Liver (tissue), 9 donors: ENCODE measurements around the gene NISCH. TPM values are rescaled to one million over a fixed set of nuclear protein-coding genes. Genes with fewer than 3 reads are reported as not detected.

Source experiments
- DNase-seq: peaks from one replicate; pipeline ENCODE4 v3.0.0-alpha.2; 2017; ENCODE audit warnings: low spot score
- H3K27ac ChIP-seq, 2 donors: one replicate each; pipeline ENCODE4 v1.7.0; 2013; ENCODE audit warnings: inconsistent platforms in 2 of 2, low read length in 2 of 2, control low read depth in 1 of 2, low read depth in 1 of 2, mild to moderate bottlenecking in 1 of 2
- H3K27me3 ChIP-seq, 4 donors: one replicate each; pipeline versions ENCODE4 v1.6.1 to v1.7.0; 2013; ENCODE audit warnings: low read length in 3 of 4, inconsistent platforms in 1 of 4, mild to moderate bottlenecking in 1 of 4, moderate library complexity in 1 of 4; ENCODE audit not compliant: control insufficient read depth in 4 of 4, insufficient read depth in 4 of 4
- H3K36me3 ChIP-seq, 4 donors: one replicate each; pipeline versions ENCODE4 v1.6.1 to v1.7.0; 2013; ENCODE audit warnings: low read length in 3 of 4, mild to moderate bottlenecking in 3 of 4, low read depth in 1 of 4, moderate library complexity in 1 of 4; ENCODE audit not compliant: control insufficient read depth in 4 of 4, insufficient read depth in 3 of 4
- H3K4me1 ChIP-seq, 4 donors: one replicate each; pipeline versions ENCODE4 v1.6.1 to v1.7.0; 2013; ENCODE audit warnings: low read length in 3 of 4, mild to moderate bottlenecking in 3 of 4, moderate library complexity in 1 of 4; ENCODE audit not compliant: control insufficient read depth in 4 of 4, insufficient read depth in 4 of 4
- H3K4me3 ChIP-seq, 3 donors: one replicate each; pipeline versions ENCODE4 v1.6.1 to v1.7.0; 2013; ENCODE audit warnings: low read length in 3 of 3, control low read depth in 1 of 3, low read depth in 1 of 3, mild to moderate bottlenecking in 1 of 3
- H3K9ac ChIP-seq, 2 donors: one replicate each; pipeline ENCODE4 v1.7.0; 2013; ENCODE audit warnings: low read length in 2 of 2, mild to moderate bottlenecking in 2 of 2, moderate library complexity in 2 of 2, control low read depth in 1 of 2, low read depth in 1 of 2
- H3K9me3 ChIP-seq, 4 donors: one replicate each; pipeline versions ENCODE4 v1.6.1 to v1.7.0; 2013; ENCODE audit warnings: low read length in 3 of 4; ENCODE audit not compliant: control insufficient read depth in 4 of 4
- EGR1 ChIP-seq, 2 donors: IDR thresholded peaks; 2 replicates each; pipeline ENCODE4 v1.6.1; 2016 to 2018; ENCODE audit warnings: antibody characterized with exemption in 2 of 2, low read depth in 2 of 2
- FOXA1 ChIP-seq: IDR thresholded peaks from 2 replicates; pipeline ENCODE4 v1.6.1; 2016; ENCODE audit warnings: antibody characterized with exemption
- FOXA2 ChIP-seq: IDR thresholded peaks from 2 replicates; pipeline ENCODE4 v1.6.1; 2016; ENCODE audit warnings: antibody characterized with exemption
- GABPA ChIP-seq, 2 donors: IDR thresholded peaks in 1 of 2; conservative IDR thresholded peaks in 1 of 2; 2 replicates each; pipeline ENCODE4 v1.6.1; 2016; ENCODE audit warnings: antibody characterized with exemption in 2 of 2, mild to moderate bottlenecking in 1 of 2, moderate library complexity in 1 of 2
- HNF4A ChIP-seq, 2 donors: conservative IDR thresholded peaks; 2 replicates each; pipeline ENCODE4 v1.6.1; 2016; ENCODE audit warnings: antibody characterized with exemption in 2 of 2, mild to moderate bottlenecking in 2 of 2
- HNF4G ChIP-seq: IDR thresholded peaks from 2 replicates; pipeline ENCODE4 v1.6.1; 2016; ENCODE audit warnings: antibody characterized with exemption
- JUND ChIP-seq, 2 donors: IDR thresholded peaks; 2 replicates each; pipeline ENCODE4 v1.6.1; 2016; ENCODE audit warnings: antibody characterized with exemption in 2 of 2
- NR2F2 ChIP-seq: IDR thresholded peaks from 2 replicates; pipeline ENCODE4 v1.6.1; 2016; ENCODE audit warnings: antibody characterized with exemption
- RAD21 ChIP-seq, 2 donors: IDR thresholded peaks; 2 replicates each; pipeline ENCODE4 v1.6.1; 2016; ENCODE audit warnings: antibody characterized with exemption in 2 of 2, mild to moderate bottlenecking in 2 of 2
- RXRA ChIP-seq, 2 donors: IDR thresholded peaks; 2 replicates each; pipeline ENCODE4 v1.6.1; 2017 to 2018; ENCODE audit warnings: antibody characterized with exemption in 2 of 2, mild to moderate bottlenecking in 1 of 2
- SP1 ChIP-seq: IDR thresholded peaks from 2 replicates; pipeline ENCODE4 v1.6.1; 2018; ENCODE audit warnings: antibody characterized with exemption, mild to moderate bottlenecking
- TAF1 ChIP-seq: conservative IDR thresholded peaks from 2 replicates; pipeline ENCODE4 v1.6.1; 2016; ENCODE audit warnings: antibody characterized with exemption, mild to moderate bottlenecking
- YY1 ChIP-seq: IDR thresholded peaks from 2 replicates; pipeline ENCODE4 v1.6.1; 2016; ENCODE audit warnings: antibody characterized with exemption, mild to moderate bottlenecking
- WGBS: extraction: QIAGEN DNeasy Blood & Tissue Kit; methylation state at CpG from one replicate; pipeline ENCODE4 v1.1.7; 2013; 5-methylcytosine and 5-hydroxymethylcytosine counted together
- polyA plus RNA-seq, 2 donors: library from polyadenylated mRNA; stranded (reverse) in 1 of 2; unstranded in 1 of 2; fragments of 200-250 nt in 1 of 2; fragments of >200 nt in 1 of 2; fragmentation: Nextera tagmentation in 1 of 2; extraction: Ambion mirVana in 1 of 2; gene quantifications; one replicate each; pipeline versions ENCODE4 v1.2.1 to v1.2.3, GENCODE V29; 2013 to 2015
- total RNA-seq, 2 donors: library from RNA; depleted of rRNA; stranded (reverse); fragments of >200 nt; gene quantifications; one replicate each; pipeline ENCODE4 v1.2.3, GENCODE V29; 2014
- TF ChIP-seq, protein P1 (sequence below): fragments of 150-350 bp; IDR thresholded peaks from 2 replicates; pipeline ENCODE4 v1.5.1; 2017; ENCODE audit warnings: improper control_type of control experiment, low read depth, low read length; ENCODE audit not compliant: missing input control
- TF ChIP-seq, protein P2 (sequence below): IDR thresholded peaks from 2 replicates; pipeline ENCODE4 v1.6.1; 2016; ENCODE audit warnings: antibody characterized with exemption
- TF ChIP-seq, protein P3 (sequence below): IDR thresholded peaks from 2 replicates; pipeline ENCODE4 v1.6.1; 2016; ENCODE audit warnings: antibody characterized with exemption
- TF ChIP-seq, protein P4 (sequence below): IDR thresholded peaks from 2 replicates; pipeline ENCODE4 v1.6.1; 2016; ENCODE audit warnings: antibody characterized with exemption, mild to moderate bottlenecking
- TF ChIP-seq, protein P5 (sequence below): IDR thresholded peaks from 2 replicates; pipeline ENCODE4 v1.6.1; 2016; ENCODE audit warnings: antibody characterized with exemption
- donor health status: healthy.
- donor health status: healthy.
- donor health status: healthy.
- donor health status: healthy.
- donor health status: healthy.

Gene NISCH
- total and polyA plus RNA-seq, 4 donors: 10.8 to 39.8 (median 17.6) TPM

DNA sequence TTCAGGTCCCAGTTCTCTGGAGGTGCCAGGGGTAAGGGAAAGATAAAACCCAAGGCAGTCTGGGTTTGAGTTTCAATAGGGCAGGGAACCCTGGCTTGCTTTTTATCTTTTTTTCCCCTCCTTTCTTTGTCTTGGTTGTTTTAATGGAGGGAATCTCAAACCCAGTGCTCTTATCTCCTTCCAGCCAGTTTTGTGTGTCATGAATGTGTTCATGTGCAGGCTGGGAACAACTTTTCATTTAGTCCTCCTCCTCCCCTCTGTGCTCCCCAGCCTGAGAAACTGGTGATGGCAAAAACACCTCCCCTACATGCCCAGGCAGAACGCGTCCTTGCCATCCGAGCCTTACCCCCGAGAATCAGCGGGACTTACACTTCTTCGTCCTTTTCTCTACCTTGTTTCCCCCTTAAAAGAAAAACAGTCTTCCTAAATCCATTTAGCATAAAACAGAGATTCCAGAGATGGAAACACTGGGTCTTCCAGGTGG, 21.4 kb upstream of the NISCH start:
- Histone ChIP-seq H3K27me3 (no peaks in the 10 kb centered on the region), H3K9ac (no peak overlapping the region), H3K27ac (no peak overlapping the region), H3K4me1 (no peaks in the 10 kb centered on the region), H3K4me3 (no peak overlapping the region), H3K9me3 (no peaks in the 10 kb centered on the region), H3K36me3 (no peaks in the 10 kb centered on the region)
- WGBS: 95% methylated on average over 6 of the region's 6 CpGs
- TF ChIP-seq TAF1 (no peak), RAD21 (IDR thresholded peaks at IDR 0.05) (no peak), GABPA (IDR thresholded peaks at IDR 0.05 in 1 of 2, conservative IDR thresholded peaks at IDR 0.05 in 1 of 2) (no peak), FOXA2 (no peak), RXRA (IDR thresholded peaks at IDR 0.05) (no peak)
- TF ChIP-seq, protein P1, sequence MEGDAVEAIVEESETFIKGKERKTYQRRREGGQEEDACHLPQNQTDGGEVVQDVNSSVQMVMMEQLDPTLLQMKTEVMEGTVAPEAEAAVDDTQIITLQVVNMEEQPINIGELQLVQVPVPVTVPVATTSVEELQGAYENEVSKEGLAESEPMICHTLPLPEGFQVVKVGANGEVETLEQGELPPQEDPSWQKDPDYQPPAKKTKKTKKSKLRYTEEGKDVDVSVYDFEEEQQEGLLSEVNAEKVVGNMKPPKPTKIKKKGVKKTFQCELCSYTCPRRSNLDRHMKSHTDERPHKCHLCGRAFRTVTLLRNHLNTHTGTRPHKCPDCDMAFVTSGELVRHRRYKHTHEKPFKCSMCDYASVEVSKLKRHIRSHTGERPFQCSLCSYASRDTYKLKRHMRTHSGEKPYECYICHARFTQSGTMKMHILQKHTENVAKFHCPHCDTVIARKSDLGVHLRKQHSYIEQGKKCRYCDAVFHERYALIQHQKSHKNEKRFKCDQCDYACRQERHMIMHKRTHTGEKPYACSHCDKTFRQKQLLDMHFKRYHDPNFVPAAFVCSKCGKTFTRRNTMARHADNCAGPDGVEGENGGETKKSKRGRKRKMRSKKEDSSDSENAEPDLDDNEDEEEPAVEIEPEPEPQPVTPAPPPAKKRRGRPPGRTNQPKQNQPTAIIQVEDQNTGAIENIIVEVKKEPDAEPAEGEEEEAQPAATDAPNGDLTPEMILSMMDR: no peak
- no peak for DNase-seq

DNA sequence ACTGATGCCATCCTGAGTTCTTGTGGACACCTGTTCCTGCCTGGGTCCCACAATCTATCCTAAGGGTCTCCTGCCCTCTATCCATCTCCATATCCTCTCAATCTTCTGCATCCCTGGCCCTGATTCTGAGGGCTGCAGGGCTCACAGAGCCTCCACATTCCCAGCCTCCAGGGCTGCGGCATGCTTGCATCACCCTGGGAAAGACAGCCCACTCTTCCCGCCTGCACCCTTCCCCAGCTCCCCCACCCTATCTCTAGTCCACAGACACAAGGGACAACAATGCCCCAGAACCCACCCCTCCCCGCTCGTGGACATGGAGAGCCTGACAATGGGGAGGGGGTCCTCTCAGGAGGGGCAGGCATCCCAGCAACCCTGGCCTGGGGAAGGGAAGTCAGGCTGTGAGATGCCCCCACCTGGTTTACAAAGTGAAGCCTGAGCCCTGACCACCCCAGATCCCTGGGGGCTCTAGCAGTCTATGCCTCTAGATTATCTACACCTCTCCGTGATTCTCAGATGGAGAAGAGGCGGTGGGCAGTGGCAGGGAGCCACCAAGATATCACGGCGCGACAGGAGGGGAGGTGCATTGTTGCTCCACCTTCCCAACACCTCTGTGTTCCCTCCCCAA, 20.8 kb upstream of the NISCH start:
- H3K4me3 ChIP-seq: no peak overlapping the region
- DNase-seq: no peak
- no peaks in the 10 kb centered on the region for H3K36me3 ChIP-seq
- TF ChIP-seq, protein P2, sequence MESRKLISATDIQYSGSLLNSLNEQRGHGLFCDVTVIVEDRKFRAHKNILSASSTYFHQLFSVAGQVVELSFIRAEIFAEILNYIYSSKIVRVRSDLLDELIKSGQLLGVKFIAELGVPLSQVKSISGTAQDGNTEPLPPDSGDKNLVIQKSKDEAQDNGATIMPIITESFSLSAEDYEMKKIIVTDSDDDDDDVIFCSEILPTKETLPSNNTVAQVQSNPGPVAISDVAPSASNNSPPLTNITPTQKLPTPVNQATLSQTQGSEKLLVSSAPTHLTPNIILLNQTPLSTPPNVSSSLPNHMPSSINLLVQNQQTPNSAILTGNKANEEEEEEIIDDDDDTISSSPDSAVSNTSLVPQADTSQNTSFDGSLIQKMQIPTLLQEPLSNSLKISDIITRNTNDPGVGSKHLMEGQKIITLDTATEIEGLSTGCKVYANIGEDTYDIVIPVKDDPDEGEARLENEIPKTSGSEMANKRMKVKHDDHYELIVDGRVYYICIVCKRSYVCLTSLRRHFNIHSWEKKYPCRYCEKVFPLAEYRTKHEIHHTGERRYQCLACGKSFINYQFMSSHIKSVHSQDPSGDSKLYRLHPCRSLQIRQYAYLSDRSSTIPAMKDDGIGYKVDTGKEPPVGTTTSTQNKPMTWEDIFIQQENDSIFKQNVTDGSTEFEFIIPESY: no peak
- TF ChIP-seq, protein P3, sequence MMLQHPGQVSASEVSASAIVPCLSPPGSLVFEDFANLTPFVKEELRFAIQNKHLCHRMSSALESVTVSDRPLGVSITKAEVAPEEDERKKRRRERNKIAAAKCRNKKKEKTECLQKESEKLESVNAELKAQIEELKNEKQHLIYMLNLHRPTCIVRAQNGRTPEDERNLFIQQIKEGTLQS: no peak
- TF ChIP-seq, protein P4, sequence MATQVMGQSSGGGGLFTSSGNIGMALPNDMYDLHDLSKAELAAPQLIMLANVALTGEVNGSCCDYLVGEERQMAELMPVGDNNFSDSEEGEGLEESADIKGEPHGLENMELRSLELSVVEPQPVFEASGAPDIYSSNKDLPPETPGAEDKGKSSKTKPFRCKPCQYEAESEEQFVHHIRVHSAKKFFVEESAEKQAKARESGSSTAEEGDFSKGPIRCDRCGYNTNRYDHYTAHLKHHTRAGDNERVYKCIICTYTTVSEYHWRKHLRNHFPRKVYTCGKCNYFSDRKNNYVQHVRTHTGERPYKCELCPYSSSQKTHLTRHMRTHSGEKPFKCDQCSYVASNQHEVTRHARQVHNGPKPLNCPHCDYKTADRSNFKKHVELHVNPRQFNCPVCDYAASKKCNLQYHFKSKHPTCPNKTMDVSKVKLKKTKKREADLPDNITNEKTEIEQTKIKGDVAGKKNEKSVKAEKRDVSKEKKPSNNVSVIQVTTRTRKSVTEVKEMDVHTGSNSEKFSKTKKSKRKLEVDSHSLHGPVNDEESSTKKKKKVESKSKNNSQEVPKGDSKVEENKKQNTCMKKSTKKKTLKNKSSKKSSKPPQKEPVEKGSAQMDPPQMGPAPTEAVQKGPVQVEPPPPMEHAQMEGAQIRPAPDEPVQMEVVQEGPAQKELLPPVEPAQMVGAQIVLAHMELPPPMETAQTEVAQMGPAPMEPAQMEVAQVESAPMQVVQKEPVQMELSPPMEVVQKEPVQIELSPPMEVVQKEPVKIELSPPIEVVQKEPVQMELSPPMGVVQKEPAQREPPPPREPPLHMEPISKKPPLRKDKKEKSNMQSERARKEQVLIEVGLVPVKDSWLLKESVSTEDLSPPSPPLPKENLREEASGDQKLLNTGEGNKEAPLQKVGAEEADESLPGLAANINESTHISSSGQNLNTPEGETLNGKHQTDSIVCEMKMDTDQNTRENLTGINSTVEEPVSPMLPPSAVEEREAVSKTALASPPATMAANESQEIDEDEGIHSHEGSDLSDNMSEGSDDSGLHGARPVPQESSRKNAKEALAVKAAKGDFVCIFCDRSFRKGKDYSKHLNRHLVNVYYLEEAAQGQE: no peak
- TF ChIP-seq YY1 (no peak), RXRA (IDR thresholded peaks at IDR 0.05) (no peak), NR2F2 (no peak), RAD21 (IDR thresholded peaks at IDR 0.05) (no peak), FOXA1 (no peak), FOXA2 (no peak), SP1 (no peak), JUND (IDR thresholded peaks at IDR 0.05) (no peak), HNF4G (no peak), GABPA (IDR thresholded peaks at IDR 0.05 in 1 of 2, conservative IDR thresholded peaks at IDR 0.05 in 1 of 2) (no peak), HNF4A (conservative IDR thresholded peaks at IDR 0.05) (no peak), EGR1 (IDR thresholded peaks at IDR 0.05; ENCODE audit: low read depth in 2 of 2) (no peak), TAF1 (no peak)
- TF ChIP-seq, protein P1: no peak
- TF ChIP-seq, protein P5, sequence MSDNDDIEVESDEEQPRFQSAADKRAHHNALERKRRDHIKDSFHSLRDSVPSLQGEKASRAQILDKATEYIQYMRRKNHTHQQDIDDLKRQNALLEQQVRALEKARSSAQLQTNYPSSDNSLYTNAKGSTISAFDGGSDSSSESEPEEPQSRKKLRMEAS: no peak
- no peaks in the 10 kb centered on the region for H3K9me3 ChIP-seq
- no peaks in the 10 kb centered on the region for H3K27me3 ChIP-seq
- no peak overlapping the region for H3K9ac ChIP-seq
- 95% methylated on average over 9 of the region's 9 CpGs for WGBS
- H3K4me1 ChIP-seq: no peaks in the 10 kb centered on the region
- no peak overlapping the region for H3K27ac ChIP-seq
